ENCODE data around the gene AGBL2. TPM values are rescaled to one million over a fixed set of nuclear protein-coding genes. Genes with fewer than 3 reads are reported as not detected.
A peak's percentile ranks its signal among the peaks of the same experiment; 100 is the strongest.
"Not testable (repeated sequence)": the region's sequence is repeated elsewhere in the genome, so short reads cannot be mapped to it uniquely, and the experiment has no call there.

Gene AGBL2
- total RNA-seq, 2 donors from 2014 or later, result 0.44 TPM; not detected in 1

DNA sequence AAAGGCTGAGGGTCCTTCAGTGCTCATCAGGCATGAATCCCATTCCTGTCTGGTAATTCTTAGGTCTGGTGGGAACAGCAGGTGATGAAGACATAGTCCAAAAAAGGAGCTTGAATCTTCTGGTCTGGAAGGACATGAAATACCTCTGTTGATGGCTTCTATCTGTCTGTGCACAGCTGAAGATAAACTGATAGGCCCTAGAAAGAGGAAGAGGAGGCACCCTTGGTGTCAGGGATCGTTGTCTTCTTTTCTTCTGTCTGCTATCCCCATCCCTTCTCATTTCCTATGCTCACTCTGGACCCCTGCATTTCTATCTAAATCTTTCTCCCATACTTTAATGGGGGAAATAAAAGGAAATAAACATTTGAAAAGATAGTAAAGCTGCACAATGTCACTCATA lies 9.4 kb downstream of the AGBL2 start:
- ATAC-seq, result no peak
- no peak for DNase-seq
- intact Hi-C loops (cut with DNase I), result loop anchor here in 1 of 2 donors (5.0 kb wide), 1 partner anchor 48 kb away; no protein-coding TSS in a partner anchor

DNA sequence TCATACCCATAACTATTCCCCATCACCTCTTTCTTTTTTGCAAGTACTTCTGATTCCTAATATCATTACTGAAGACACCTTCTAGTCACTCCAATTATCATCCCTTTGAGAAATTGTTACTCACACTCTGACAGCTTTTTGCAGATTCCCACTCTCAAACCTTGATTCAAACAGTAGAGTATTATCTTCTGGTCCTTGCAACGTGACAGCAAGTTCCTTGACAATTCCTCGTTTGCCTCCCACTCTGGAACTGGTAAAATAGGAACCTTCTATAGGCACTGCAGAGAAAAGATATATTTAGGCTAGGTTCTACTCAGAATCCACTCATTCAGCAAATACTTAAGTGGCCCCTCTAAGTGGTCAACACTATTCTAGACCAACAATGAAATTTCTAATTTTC lies 23.2 kb downstream of the AGBL2 start:
- intact Hi-C loops (cut with DNase I), result no loop called here
- ATAC-seq (no peak), DNase-seq (no peak)

DNA sequence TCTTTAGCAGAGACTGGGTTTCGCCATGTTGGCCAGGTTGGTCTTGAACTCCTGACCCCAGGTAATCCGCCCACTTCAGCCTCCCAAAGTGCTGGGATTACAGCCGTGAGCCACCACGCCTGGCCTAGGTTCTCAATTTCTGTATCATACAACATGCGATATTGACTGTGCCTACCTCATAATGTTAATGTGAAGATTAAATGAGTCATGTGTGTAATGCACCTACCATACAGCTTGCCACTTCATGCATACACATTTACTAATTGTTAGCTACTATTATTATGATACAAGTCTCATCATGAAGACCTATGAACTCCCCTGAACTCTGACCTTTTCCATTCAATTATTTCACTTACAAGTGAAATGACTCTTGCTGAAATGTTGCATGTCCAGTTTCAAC lies 25.7 kb downstream of the AGBL2 start:
- intact Hi-C loops (cut with DNase I), result no loop called here
- no peak for DNase-seq
- ATAC-seq, result no peak

DNA sequence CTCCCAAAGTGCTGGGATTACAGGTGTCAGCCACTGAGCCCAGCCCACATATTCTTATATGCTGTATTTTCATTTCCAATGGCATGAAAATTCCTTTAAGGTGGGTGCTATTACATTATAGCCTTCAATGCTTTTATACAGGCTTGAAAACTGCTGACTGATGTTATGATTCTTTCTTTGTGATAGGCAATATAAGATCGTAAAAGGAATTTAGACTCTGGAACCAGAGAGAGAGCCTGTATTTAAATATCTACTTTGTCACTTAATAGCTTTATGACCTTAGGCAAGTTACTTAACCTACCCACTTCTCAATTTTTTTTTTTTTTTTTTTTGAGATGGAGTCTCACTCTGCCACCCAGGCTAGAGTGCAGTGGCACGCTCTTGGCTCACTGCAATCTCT lies 26.2 kb downstream of the AGBL2 start:
- intact Hi-C loops (cut with DNase I), result no loop called here
- ATAC-seq (no peak), DNase-seq (no peak)

DNA sequence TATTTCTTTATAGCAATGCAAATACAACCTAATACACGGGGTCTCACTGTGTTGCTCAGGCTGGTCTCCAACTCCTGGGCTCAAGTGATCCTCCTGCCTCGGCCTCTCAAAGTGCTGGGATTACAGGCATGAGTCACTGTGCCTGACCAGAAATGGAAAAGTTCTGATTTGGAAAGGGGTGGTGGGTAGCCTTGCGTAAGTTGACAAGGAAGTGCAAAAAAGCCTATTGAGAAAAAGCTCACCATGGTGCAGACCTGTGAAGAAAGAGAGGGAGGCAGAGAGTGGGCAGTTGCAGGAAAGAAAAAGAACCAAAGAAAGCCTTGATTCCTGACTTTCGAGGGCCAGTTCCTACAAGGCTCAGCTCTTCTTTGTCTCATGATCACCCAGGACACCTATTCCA lies 27.1 kb downstream of the AGBL2 start:
- no peak for ATAC-seq
- intact Hi-C loops (cut with DNase I), result no loop called here
- no peak for DNase-seq

DNA sequence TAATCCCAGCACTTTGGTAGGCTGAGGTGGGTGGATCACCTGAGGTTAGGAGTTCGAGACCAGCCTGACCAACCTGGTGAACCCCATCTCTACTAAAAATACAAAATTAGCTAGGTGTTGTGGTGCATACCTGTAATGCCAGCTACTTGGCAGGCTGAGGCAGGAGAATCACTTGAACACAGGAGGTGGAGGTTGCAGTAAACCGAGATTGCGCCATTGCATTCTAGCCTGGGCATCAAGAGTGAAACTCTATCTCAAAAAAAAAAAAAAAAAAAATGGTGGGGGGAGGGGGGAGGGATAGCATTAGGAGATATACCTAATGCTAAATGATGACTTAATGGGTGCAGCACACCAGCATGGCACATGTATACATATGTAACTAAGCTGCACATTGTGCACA lies 28.5 kb downstream of the AGBL2 start:
- ATAC-seq; DNase-seq; intact Hi-C loops (cut with DNase I): not testable (repeated sequence)

DNA sequence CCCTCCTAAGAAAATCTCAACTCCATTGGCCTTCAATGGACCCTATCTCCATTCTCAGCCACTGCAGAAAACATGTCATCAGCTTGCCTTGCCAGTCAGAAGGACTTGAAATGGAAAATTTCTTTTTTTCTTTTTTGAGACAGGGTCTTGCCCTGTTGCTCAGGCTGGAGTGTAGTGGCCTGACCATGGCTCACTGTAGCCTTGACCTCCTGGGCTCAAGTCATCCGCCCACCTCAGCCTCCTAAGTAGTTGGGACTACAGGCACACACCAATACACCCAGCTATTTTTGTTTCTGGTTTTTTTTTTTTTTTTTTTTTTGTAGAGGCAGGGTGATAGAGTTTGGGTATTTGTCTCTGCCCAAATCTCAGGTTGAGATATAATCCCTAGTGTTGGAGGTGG lies 29.0 kb downstream of the AGBL2 start:
- DNase-seq, result no peak
- no peak for ATAC-seq
- intact Hi-C loops (cut with DNase I), result no loop called here

DNA sequence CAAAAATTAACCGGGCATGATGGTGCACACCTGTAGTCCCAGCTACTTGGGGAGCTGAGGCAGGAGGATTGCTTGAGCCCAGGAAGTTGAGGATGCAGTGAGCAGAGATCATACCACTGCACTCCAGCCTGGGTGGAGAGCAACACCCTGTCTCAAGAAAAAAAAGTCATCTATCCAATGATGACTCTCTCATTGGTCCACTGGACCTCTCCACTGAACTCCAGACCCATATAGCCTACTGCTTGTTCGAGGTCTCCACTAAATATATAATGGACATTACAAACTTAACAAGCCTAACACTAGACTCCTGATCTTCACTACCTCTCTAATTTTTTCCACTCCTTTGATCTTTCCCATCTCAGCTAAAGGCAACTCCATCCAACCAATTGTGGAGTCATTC lies 39.3 kb downstream of the AGBL2 start:
- ATAC-seq (no peak), DNase-seq (no peak)
- intact Hi-C loops (cut with DNase I), result no loop called here

DNA sequence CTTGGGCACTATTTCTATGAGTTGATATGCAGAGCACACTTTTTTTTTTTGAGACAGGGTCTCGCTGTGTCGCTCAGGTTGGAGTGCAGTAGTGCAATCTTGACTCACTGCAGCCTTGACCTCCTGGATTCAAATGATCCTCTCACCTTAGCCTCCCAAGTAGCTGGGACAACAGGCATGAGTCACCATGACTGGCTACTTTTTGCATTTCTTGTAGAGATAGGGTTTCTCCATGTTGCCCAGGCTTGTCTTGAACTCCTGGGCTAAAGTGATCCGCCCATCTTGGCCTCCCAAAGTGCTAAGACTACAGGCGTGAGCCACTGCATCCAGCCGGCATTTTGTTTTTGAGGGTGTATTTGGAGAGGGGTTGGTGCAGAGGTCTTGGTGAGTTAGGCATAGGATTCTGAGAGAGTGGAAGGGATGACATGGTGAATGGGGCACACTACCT lies 42.9 kb downstream of the AGBL2 start:
- DNase-seq, result no peak
- no peak for ATAC-seq
- intact Hi-C loops (cut with DNase I), result no loop called here

DNA sequence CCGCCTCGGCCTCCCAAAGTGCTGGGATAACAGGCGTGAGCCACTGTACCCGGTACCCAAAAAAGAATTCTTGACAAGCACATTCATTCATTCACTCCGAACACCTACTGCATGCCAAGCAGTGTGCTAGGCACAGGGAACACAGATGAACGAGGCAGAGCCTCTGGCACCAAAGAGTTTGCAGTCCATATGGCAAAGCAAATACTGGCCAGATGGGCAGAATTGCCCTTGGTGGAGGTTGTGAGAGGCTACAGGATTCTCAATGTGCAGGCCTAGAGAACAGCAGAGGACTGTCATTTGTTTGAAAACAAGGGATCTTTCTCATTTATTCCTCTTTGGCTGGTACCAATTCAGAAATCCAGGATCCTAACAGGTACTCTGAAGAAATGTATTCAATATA lies 45.3 kb downstream of the AGBL2 start:
- intact Hi-C loops (cut with DNase I), result no loop called here
- DNase-seq, result no peak
- no peak for ATAC-seq

DNA sequence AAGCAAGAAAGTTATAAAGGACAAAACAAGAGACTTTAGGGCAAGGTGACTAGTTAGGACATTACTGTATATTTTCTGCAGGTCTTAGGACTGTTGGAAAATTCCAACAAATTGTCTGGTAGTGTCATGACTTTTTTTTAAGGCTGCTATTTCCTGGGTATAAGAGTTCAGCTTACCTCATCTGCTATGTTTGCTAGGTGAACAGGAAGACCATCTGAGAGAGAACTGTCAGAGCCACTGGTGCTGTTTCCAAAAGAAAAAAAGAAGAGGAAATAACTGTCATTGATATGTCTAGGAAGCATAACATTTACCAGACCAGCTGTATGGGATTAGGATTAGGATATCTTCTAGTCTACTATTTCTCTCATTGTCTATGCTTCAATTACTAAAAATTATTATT lies 46.5 kb downstream of the AGBL2 start:
- intact Hi-C loops (cut with DNase I), result no loop called here
- DNase-seq (no peak), ATAC-seq (no peak)

DNA sequence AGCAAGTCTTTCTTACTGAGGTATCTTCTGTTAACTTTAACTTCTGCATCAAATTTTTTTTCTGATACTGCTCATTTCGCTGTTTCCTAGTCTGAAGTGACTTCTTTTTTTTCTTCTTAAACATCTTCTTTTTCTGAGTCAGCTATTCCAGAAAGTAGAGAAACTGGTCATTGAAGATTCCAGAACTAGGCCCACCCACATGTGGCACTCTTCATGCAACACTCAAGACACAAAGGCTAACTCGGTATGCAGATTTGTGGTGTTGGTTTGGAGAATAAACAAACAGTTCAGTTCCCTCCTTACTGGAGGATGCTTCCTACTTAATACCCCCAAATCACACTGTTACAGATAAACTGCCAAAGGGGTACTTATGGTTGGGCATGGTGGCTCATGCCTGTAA lies 47.6 kb downstream of the AGBL2 start:
- intact Hi-C loops (cut with DNase I), result no loop called here
- ATAC-seq, result no peak
- DNase-seq, result no peak

DNA sequence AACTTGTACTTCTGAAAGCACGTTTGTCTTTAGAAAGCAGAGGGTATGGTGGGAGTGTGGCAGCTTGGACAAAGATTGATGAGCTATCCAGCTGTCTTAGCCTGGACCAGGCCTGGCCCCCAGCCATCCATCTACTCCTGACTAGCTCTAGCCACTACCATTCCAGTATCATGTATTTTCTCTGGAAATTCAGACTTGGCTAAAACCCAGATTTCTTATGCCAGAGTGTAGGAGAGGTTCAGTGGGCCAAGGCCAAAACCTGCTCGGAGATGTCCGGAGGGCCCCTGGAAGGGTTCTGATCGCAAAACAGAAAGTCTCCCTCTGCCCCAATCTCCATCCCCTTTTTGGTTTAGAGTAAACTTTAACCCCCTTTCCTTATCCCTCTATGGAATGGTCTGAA lies 48.0 kb downstream of the AGBL2 start:
- no peak for ATAC-seq
- no peak for DNase-seq
- intact Hi-C loops (cut with DNase I), result no loop called here

DNA sequence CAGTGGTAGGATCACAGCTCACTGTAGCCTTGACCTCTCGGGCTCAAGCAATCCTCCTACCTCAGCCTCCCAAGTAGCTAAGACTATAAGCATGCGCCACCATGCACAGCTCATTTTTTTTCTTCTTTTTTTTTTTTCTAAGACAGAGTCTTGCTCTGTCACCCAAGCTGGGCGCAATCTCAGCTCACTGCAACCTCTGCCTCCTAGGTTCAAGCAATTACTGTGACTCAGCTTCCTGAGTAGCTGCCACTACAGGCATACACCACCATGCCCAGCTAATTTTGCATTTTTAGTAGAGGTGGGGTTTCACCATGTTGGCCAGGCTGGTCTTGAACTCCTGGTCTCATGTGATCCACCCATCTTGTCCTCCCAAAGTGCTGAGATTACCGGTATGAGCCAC lies 50.2 kb downstream of the AGBL2 start:
- ATAC-seq; intact Hi-C loops (cut with DNase I); DNase-seq: not testable (repeated sequence)

DNA sequence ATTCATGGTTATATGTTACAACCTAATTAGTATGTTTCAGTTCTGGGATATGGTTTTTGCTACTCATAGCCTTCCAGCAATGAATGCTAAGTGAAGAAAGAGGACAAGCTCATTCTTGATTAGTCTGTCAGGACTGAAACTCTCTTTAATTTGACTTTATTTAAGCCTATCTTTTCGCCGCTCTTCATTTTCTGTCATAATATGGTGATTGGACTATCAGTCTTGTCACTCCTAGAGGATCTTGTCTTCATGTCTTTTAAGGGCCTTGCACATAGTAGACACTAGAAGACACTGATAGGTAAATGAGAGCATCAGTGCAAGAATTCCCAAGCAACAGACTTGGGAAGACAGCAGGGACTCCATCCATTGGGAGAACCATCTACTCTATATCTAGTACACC lies 53.9 kb downstream of the AGBL2 start:
- no peak for ATAC-seq
- intact Hi-C loops (cut with DNase I), result no loop called here
- no peak for DNase-seq

DNA sequence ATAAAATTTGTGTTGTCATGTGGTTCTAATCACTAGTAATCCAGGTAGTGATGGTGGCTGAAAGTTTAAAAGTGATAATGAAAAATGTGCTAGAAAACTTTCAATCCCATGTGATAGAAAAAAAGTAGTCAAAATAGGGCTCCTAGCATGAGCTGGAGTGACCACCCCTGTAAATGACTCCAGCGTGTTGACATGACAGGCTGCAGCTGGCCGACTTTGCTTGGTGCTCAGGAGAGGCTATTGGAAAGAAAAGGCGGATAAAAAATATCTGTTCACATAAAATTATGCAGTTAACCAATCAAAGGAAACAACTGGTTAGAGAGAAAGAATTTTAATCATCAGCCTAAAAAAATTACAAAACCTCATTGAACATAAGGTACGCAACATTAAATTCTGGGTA lies 55.9 kb downstream of the AGBL2 start:
- intact Hi-C loops (cut with DNase I), result loop anchor here in 1 of 2 donors (5.0 kb wide), 1 partner anchor 48 kb away; no protein-coding TSS in a partner anchor
- DNase-seq (no peak), ATAC-seq (no peak)

DNA sequence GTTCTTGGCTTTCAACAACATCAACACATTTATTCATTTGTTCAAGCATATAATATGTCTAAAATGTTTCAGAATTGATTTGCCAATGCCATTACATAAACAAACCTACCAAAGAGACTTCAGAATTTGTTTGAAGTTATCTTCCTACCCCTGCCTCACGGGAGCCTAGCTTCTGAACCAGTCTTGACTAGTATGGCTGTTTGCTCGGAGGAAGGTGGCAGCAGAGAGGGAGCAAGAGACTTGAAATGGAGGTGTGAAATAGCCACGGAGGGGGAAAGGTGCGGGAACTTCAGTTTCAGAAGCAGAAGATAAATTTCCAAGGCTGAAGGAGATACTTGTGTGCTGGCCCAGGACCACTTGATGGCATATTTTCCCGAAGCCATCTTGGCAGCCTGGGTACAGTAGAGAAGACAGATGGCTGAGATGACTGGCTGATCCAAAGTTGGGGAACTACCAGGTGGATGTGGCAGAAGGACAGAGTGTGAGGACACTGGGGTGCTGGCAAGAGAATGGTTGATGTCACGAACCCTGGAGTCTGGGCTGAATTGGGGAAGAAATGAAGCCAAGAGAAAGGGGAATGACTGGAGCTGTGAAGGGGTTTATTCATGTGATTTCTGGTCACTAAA lies 58.8 kb downstream of the AGBL2 start:
- intact Hi-C loops (cut with DNase I), result loop anchor here in 1 of 2 donors (5.0 kb wide), 1 partner anchor 51 kb away; no protein-coding TSS in a partner anchor
- DNase-seq (no peak), ATAC-seq (no peak)

DNA sequence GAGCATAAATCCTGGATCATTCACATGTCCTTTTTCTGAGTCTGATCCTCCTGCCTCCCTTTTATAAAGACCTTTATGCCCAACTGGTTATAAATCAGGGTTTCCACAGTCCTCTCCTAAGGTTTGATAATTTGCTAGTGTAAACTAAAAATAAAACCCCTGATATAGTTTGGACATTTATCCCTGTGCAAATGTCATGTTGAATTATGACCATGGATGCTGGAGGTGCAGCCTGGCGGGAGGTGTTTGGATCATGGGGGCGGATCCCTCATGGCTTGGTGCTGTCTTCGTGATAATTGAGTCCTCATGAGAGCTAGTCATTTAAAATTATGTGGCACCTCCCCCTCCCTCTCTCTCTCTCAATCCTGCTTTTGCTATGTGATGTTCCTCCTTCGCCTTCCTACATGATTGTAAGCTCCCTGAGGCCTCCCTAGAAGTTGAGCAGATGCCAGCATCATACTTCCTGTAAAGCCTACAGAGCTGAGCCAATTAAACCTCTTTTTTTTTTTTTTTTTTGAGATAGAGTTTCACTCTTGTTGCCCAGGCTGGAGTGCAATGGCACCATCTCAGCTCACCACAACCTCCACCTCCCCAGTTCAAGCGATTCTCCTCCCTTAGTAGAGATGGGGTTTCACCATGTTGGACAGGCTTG lies 63.2 kb downstream of the AGBL2 start:
- intact Hi-C loops (cut with DNase I), result no loop called here
- ATAC-seq, result no peak
- DNase-seq, result no peak

DNA sequence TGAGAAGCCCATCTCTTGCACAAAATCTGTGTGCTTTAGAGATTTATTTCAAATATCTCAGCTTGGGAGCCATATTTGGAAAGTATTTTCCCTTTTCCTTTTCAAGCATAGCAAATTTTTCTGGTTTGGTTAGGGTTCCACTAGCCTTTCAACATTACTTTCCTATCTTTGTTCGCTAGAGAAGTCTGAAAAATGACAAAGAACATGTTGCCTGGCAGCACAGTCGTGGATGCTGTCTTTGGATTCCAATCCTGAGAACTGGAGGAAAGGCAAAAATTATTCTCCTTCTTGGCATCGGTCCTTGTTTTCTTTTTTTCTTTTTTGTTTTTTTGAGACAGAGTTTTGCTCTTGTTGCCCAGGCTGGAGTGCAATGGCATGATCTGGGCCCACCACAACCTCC lies 65.9 kb downstream of the AGBL2 start:
- DNase-seq (no peak), ATAC-seq (peak in 1 of 2 donors; percentile 47)
- intact Hi-C loops (cut with DNase I), result no loop called here

DNA sequence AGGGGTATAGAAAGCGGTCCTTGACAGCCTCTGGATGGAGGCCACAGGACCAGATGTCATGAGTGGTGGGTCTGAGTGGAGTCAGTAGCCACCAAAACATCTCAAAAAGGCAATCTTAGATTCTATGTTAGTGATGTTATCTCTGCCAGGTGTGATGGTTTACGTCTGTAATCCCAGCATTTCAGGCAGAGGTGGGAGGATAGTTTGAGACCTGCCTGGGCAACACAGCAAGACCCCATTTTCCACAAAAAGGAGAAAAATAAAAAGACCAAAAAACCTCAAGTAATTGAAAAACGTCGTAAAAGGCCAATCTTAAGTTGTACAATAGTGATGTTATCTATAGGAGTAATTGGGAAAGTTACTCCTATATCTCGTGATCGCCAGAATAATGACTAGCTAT lies 69.2 kb downstream of the AGBL2 start:
- no peak for ATAC-seq
- DNase-seq, result no peak
- intact Hi-C loops (cut with DNase I), result no loop called here

DNA sequence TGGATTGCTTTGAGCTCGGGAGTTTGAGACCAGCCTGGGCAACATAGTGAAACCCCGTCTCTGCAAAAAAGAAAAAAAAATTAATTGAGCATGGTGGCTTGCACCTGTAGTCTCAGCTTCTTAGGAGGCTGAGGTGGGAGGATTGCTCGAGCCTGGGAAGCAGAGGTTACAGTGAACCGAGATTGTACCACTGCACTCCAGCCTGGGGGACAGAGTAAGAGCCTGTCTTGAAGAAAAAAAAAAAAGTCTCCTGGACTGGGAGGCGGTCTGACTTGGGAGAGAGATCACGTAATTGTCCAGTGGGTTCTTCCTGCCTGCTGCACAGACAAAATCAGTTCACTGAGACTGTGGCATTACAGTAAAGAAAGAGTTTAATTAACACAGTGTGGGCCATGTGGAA lies 69.7 kb downstream of the AGBL2 start:
- intact Hi-C loops (cut with DNase I), result no loop called here
- no peak for ATAC-seq
- no peak for DNase-seq

All from left cardiac atrium (tissue), 4 donors.